SK-N-MC (cell line): ENCODE results near the gene B3GALT5.

Experiments
- DNase-seq: peaks from one replicate; pipeline ENCODE4 v3.0.0-alpha.2; 2011; ENCODE audit warnings: low read depth, low spot score
- H3K27ac ChIP-seq: fragments of 200-600 bp; sonication (generic); 2 replicates; pipeline ENCODE4 v1.5.1; 2016; ENCODE audit warnings: mixed run types
- H3K36me3 ChIP-seq: fragments of 200-600 bp; sonication (generic); 2 replicates; pipeline ENCODE4 v1.6.1; 2017; ENCODE audit warnings: antibody characterized with exemption, low read length, mixed read lengths; ENCODE audit not compliant: insufficient read depth
- H3K4me3 ChIP-seq: fragments of 200-600 bp; sonication (generic); 2 replicates; pipeline ENCODE4 v1.5.1; 2016
- H3K9ac ChIP-seq: fragments of 200-600 bp; sonication (generic); 2 replicates; pipeline ENCODE4 v1.8.0; 2017; ENCODE audit warnings: mixed run types, mixed read lengths; ENCODE audit not compliant: insufficient read length
- H3K9me3 ChIP-seq: fragments of 200-600 bp; sonication (generic); 2 replicates; pipeline ENCODE4 v1.6.1; 2017; ENCODE audit warnings: low read depth, mild to moderate bottlenecking, antibody characterized with exemption, low read length, moderate library complexity, mixed read lengths
- EZH2 ChIP-seq: fragments of 200-600 bp; sonication (generic); IDR thresholded peaks from one replicate; pipeline ENCODE4 v1.6.1; 2017; ENCODE audit warnings: antibody characterized with exemption
- FOXP2 ChIP-seq: optimal IDR thresholded peaks from 2 replicates; pipeline ENCODE3; 2011; ENCODE audit warnings: mild to moderate bottlenecking, moderate library complexity; ENCODE audit not compliant: insufficient read depth; ENCODE audit errors: extremely low read length, control extremely low read depth
- POLR2AphosphoS5 ChIP-seq: IDR thresholded peaks from 2 replicates; pipeline ENCODE4 v1.6.1; 2012; ENCODE audit warnings: mild to moderate bottlenecking, low read depth, low read length, borderline replicate concordance

Gene B3GALT5

DNA sequence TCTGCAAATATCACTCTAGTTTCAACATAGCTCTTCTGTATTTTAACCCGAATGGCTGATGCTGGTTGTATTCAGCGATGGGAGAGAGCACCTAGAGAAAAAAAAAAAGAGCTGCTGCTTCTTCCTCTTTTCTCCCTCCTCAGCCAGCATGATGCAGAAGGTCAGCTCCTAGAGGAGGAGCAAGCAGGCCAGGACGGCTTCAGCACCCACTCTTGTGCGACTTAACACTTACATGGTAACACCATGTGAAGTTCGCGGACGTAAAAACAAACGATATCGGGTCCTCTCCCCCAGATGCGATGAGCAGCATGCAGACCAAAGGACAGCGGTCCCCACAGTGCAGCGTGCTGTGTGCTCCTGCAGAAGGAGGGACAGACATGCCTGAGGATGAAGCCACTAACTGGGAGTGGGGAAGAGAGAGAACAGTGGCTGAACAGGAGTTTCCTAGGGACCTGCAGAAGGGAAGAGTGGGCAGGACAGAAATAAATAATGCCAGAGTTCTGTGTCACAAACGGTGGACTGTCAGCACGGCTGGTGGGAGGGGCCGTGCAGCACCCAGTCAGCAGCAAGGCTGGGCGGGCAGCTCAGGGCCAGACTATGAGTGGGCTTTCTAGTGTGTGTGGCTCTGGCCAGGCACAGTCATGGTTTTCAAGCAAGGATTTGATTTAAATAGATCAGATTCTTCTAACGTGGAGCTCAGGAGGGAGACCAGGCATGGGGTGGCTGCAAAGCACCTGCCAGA lies 11.4 kb upstream of the B3GALT5 start:
- H3K36me3 ChIP-seq = no peaks in the 10 kb centered on the region
- H3K9me3 ChIP-seq = no peaks in the 10 kb centered on the region
- no peak for DNase-seq
- no peak for TF ChIP-seq EZH2
- TF ChIP-seq POLR2AphosphoS5 = no peak
- no peak overlapping the region for H3K4me3 ChIP-seq
- no peak overlapping the region for H3K27ac ChIP-seq
- H3K9ac ChIP-seq = no peak overlapping the region

DNA sequence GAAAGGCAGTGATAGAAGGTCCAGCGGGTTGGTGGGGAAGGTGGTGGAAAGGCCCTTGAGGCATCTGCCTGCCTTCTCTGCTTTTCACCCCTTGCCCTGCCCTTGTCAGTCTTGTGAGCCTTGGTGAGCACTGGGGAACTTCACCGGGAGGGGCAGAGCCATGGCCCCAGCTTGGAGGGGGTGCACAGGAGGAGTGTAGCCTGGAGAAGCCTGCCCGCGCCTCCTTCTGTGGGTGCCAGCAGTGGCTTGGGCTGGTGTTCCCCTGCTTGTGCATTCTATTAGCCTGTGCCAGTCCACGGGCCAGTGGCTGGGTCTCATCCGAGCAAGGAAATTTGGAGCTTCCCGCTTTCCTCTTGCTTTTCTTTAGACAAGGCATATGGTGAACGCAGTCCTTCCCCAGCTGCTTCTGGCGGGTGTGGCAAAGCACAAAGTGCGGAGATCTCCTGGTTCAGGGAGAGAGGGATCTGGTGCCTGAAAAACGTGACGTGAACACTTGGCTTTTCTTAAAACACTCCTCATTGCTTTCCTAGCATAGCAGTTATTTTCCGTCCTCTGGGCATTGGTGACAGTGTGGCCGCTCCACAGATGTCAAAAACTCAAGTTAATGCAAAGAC lies 10.6 kb upstream of the B3GALT5 start:
- Histone ChIP-seq H3K9ac (no peak overlapping the region), H3K9me3 (no peaks in the 10 kb centered on the region), H3K4me3 (no peak overlapping the region), H3K27ac (no peak overlapping the region), H3K36me3 (no peaks in the 10 kb centered on the region)
- no peak for DNase-seq
- TF ChIP-seq POLR2AphosphoS5 (no peak), FOXP2 (no peak), EZH2 (no peak)

DNA sequence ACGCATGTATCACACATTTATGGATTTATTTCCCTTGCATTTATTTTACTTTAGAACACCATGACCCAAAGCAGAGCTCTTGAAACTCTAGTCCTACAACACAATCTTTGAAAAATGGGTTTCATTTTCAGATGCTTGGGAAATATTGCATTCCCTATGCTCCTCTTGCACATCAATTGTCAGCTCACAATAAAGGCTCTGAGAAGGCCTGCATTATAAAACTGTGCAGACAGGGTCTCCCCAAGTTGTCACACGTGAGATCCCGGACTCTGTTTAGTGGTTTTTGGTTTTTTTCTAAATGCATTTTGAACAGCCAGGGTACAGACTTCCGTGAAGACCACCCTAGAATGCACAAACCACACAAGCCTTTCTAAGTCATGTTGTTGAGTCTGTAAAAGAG lies 9.9 kb upstream of the B3GALT5 start:
- Histone ChIP-seq H3K36me3 (no peaks in the 10 kb centered on the region), H3K4me3 (no peak overlapping the region), H3K27ac (no peak overlapping the region), H3K9ac (no peak overlapping the region), H3K9me3 (no peaks in the 10 kb centered on the region)
- no peak for TF ChIP-seq EZH2
- no peak for TF ChIP-seq FOXP2
- no peak for TF ChIP-seq POLR2AphosphoS5
- no peak for DNase-seq

DNA sequence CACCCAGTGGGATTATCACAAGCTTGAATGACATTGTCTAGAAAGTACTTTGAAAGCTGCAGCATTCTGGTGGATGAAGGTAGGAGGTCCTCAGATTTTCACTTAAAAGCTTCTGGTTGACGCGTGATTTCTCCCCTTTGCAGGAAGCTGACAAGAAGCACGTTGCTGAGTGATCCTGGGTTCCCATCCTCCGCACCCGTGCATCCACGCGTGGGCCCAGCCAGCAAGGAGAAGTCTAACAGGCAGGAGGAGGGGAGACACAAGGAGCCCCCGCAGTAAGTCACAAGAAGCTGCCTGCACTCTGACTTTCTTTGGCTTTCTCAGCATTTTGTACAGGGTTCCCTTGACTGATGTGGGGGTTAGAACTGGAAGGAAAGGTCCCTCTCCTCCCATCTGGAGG lies 7.8 kb upstream of the B3GALT5 start:
- no peak for DNase-seq
- TF ChIP-seq POLR2AphosphoS5 (no peak), FOXP2 (no peak), EZH2 (no peak)

DNA sequence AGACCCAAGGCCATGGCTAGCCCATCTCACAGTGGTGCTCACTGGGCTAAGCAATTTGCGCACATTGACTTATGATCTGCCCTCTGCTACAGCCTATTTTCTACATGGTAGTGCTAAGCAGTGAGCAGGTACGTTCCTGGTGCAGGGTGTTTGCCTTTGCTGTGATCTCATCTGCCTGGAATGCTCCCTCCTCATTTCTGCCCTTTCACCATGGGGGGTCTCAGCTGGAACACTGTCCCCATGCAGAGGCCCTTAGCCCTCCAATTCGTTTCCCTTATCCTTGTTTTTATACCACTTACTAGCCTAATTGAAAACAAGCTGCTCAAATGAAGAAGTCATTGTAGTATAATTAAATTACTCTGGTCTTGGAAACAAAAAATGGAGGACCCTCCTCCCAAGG lies 2.0 kb upstream of the B3GALT5 start:
- no peaks in the 10 kb centered on the region for H3K36me3 ChIP-seq
- no peak for TF ChIP-seq FOXP2
- no peak overlapping the region for H3K4me3 ChIP-seq
- no peak overlapping the region for H3K27ac ChIP-seq
- no peak for DNase-seq
- no peaks in the 10 kb centered on the region for H3K9me3 ChIP-seq
- H3K9ac ChIP-seq = no peak overlapping the region

More for the DNA sequence above, 7.8 kb upstream of the B3GALT5 start:
- Histone ChIP-seq H3K36me3 (no peaks in the 10 kb centered on the region), H3K27ac (no peak overlapping the region), H3K9ac (no peak overlapping the region), H3K4me3 (no peak overlapping the region), H3K9me3 (no peaks in the 10 kb centered on the region)

DNA sequence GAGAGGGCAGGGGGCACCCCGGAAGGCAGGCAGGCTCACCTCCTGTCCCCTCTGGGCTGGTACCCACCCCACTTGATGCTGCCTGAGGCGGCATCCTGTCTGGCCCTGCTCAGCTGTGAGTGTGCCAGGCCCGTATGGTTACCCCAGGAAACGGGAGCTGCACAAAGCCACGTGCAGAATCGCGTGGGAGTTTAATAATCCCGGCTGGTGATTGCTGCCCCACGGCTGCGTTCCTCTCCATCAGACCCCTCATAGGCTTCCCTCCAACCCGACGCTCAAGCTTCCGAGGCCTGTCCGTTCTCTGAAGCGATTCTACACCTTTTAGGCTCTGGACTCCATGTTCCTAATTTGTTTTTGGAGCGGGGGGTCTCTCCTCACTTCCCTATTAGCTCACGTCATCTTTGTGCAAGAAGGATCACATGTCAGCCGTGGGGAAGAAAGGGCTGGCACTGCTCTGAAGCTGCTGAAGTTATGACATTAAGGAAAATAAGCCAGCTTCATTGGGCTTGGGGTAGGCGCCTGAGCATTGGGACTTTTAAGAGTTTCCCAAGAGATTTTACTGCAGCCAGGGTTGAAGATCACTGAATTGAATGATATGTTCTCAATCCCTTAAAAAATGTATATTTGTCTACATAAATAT lies 1.1 kb upstream of the B3GALT5 start:
- H3K9ac ChIP-seq = no peak overlapping the region
- no peaks in the 10 kb centered on the region for H3K9me3 ChIP-seq
- H3K36me3 ChIP-seq = no peaks in the 10 kb centered on the region
- DNase-seq = no peak
- TF ChIP-seq POLR2AphosphoS5 (no peak), EZH2 (no peak), FOXP2 (no peak)
- H3K4me3 ChIP-seq = no peak overlapping the region
- no peak overlapping the region for H3K27ac ChIP-seq

DNA sequence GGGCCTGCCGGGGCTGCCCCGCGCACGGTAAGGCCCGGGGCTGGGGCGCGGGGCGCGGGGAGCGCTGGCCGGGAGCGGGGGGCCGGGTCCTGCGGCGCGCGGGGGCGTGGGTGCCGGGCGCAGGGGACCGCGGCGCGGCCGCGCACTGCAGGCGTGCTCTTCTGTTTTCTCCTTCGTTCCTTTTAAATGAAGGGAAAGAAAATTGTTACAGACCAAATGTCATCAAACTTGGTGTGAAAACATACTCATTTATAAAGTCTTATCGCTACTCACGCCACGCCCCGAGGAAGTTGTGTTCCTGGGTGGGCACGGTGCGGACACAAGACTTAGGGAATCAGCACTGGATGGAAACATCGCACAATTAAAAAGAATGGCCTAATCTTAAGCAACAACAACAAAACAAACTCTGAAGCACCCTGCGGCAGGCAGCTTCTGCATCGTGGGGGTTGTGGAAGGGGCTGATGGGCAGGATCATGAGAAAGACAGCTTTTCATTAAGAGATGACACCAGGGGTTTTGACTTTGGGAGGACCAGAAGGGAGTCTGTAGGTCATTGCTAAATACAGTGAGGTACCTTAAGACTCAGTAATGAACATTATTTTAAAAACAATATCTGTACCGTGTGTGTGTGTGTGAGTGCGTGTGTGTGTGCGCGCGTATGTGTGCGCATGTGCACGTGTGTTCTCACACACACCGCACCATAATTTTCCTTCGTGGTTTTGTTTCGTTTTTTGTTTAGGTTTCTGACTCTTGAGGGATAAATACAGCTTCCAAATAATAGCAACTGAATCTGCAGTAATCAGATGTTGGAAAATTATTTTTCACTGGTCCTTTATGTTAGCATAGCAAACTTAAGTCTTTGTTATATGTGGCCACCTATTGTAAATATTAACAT lies 548 bp downstream of the B3GALT5 start:
- TF ChIP-seq FOXP2 (no peak), EZH2 (peak; percentile 75), POLR2AphosphoS5 (no peak)
- H3K4me3 ChIP-seq = no peak overlapping the region
- no peak for DNase-seq
- H3K9me3 ChIP-seq = no peaks in the 10 kb centered on the region
- no peak overlapping the region for H3K9ac ChIP-seq
- no peaks in the 10 kb centered on the region for H3K36me3 ChIP-seq
- no peak overlapping the region for H3K27ac ChIP-seq

DNA sequence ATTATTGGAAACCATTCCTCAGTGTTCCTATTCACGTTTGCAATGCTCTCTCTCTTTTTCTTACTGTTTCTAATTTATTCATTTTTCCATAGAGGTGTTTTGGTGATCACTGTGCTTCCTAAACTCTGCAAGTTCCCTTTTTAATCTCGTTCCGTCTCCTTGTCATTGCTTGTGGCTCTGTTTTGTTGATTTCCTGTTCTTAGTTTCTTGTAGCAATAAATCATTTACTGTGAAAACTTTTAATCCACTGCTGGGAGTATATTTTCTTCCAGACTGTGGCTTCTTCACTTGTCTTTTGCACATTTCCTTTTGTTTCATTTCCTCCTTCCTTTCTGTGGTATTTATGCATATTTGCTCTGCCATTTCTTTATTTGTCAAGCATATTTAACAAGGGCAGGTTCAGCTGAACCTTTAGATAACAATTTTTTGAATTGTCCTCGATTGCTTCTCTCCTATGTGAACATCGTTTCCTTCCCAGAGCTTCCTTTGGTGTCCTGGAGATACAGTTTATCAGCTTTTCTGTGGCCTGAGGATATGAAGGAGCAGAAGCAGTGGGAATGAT lies 3.6 kb downstream of the B3GALT5 start:
- H3K9ac ChIP-seq = no peak overlapping the region
- no peaks in the 10 kb centered on the region for H3K36me3 ChIP-seq
- no peak overlapping the region for H3K4me3 ChIP-seq
- no peak for DNase-seq
- H3K9me3 ChIP-seq = no peaks in the 10 kb centered on the region
- TF ChIP-seq EZH2 = no peak
- TF ChIP-seq FOXP2 = no peak
- TF ChIP-seq POLR2AphosphoS5 = no peak
- H3K27ac ChIP-seq = no peak overlapping the region
